Neuronal stem cell (in vitro differentiated cells): ENCODE data around the gene APBB2.
"Not testable (repeated sequence)": the region's sequence is repeated elsewhere in the genome, so short reads cannot be mapped to it uniquely, and the experiment has no call there.

Experiments
- DNase-seq: peaks from one replicate; pipeline ENCODE4 v3.0.0-alpha.2; 2013; ENCODE audit warnings: low spot score
- H2AFZ ChIP-seq: one replicate; pipeline ENCODE4 v1.6.1; 2013; ENCODE audit warnings: mild to moderate bottlenecking, low read length, inconsistent platforms
- H2AK5ac ChIP-seq: 2 replicates; pipeline ENCODE4 v1.6.1; 2013; ENCODE audit warnings: low read depth, mild to moderate bottlenecking, inconsistent platforms, low read length, moderate library complexity, mixed read lengths
- H2BK120ac ChIP-seq: 2 replicates; pipeline ENCODE4 v1.6.1; 2013; ENCODE audit warnings: low read depth, mild to moderate bottlenecking, inconsistent platforms, low read length, moderate library complexity, mixed read lengths
- H2BK12ac ChIP-seq: one replicate; pipeline ENCODE4 v1.6.1; 2013; ENCODE audit warnings: low read length, inconsistent platforms
- H2BK15ac ChIP-seq: 2 replicates; pipeline ENCODE4 v1.6.1; 2013; ENCODE audit warnings: mild to moderate bottlenecking, low read length, inconsistent platforms, mixed read lengths
- H2BK5ac ChIP-seq: one replicate; pipeline ENCODE4 v1.6.1; 2013; ENCODE audit warnings: inconsistent platforms, mild to moderate bottlenecking, low read length, moderate library complexity
- H3K14ac ChIP-seq: one replicate; pipeline ENCODE4 v1.6.1; 2013; ENCODE audit warnings: low read length, inconsistent platforms
- H3K18ac ChIP-seq: 2 replicates; pipeline ENCODE4 v1.6.1; 2013; ENCODE audit warnings: low read length, inconsistent platforms
- H3K23ac ChIP-seq: 2 replicates; pipeline ENCODE4 v1.6.1; 2013; ENCODE audit warnings: low read depth, mild to moderate bottlenecking, mixed read lengths, low read length, inconsistent platforms; ENCODE audit not compliant: poor library complexity
- H3K27ac ChIP-seq: replicated peaks from 3 replicates; pipeline ENCODE4 v1.5.1; 2013; ENCODE audit warnings: low read length, inconsistent platforms
- H3K27me3 ChIP-seq, 3 experiments: 2 replicates each; pipeline ENCODE4 v1.6.1; 2013; ENCODE audit warnings: low read length in 3 of 3, mild to moderate bottlenecking in 2 of 3, inconsistent platforms in 1 of 3, low read depth in 1 of 3, mixed read lengths in 1 of 3, moderate library complexity in 1 of 3; ENCODE audit not compliant: control insufficient read depth in 3 of 3, insufficient read depth in 3 of 3
- H3K36me3 ChIP-seq, 2 donors: replicated peaks in 1 of 2; 2 replicates each; pipeline ENCODE4 v1.6.1; 2013; ENCODE audit warnings: low read length in 2 of 2; ENCODE audit not compliant: control insufficient read depth in 2 of 2, insufficient read depth in 2 of 2
- H3K4ac ChIP-seq: 2 replicates; pipeline ENCODE4 v1.6.1; 2013; ENCODE audit warnings: inconsistent platforms, mild to moderate bottlenecking, low read length, moderate library complexity
- H3K4me1 ChIP-seq, 2 donors: 1 replicate in 1 of 2; 2 replicates in 1 of 2; pipeline ENCODE4 v1.6.1; 2013; ENCODE audit warnings: low read length in 2 of 2, low read depth in 1 of 2; ENCODE audit not compliant: control insufficient read depth in 2 of 2, insufficient read depth in 1 of 2
- H3K4me2 ChIP-seq: one replicate; pipeline ENCODE4 v1.6.1; 2013; ENCODE audit warnings: mild to moderate bottlenecking, low read length, inconsistent platforms; ENCODE audit not compliant: insufficient read depth, poor library complexity, severe bottlenecking
- H3K4me3 ChIP-seq, 2 donors: 2 replicates each; pipeline ENCODE4 v1.5.1; 2013; ENCODE audit warnings: low read length in 2 of 2, mild to moderate bottlenecking in 2 of 2, inconsistent platforms in 1 of 2, moderate library complexity in 1 of 2
- H3K79me1 ChIP-seq: one replicate; pipeline ENCODE4 v1.6.1; 2013; ENCODE audit warnings: low read depth, mild to moderate bottlenecking, inconsistent platforms, low read length, moderate library complexity
- H3K9ac ChIP-seq: one replicate; pipeline ENCODE4 v1.6.1; 2013; ENCODE audit warnings: mild to moderate bottlenecking, low read depth, low read length, inconsistent platforms; ENCODE audit not compliant: poor library complexity
- H3K9me3 ChIP-seq, 2 donors: replicated peaks in 1 of 2; 2 replicates each; pipeline versions ENCODE3 to v1.6.1; 2013; ENCODE audit warnings: low read length in 2 of 2, mild to moderate bottlenecking in 2 of 2, inconsistent platforms in 1 of 2, low read depth in 1 of 2, mixed read lengths in 1 of 2, moderate library complexity in 1 of 2; ENCODE audit not compliant: control insufficient read depth in 2 of 2, insufficient read depth in 1 of 2
- H4K8ac ChIP-seq: one replicate; pipeline ENCODE4 v1.6.1; 2013; ENCODE audit warnings: low read depth, mild to moderate bottlenecking, inconsistent platforms, low read length, moderate library complexity
- H4K91ac ChIP-seq: one replicate; pipeline ENCODE4 v1.6.1; 2013; ENCODE audit warnings: low read length, low read depth, mild to moderate bottlenecking, inconsistent platforms; ENCODE audit not compliant: poor library complexity
- WGBS, 2 donors: extraction: QIAGEN DNeasy Blood & Tissue Kit; methylation state at CpG; one replicate each; pipeline ENCODE4 v1.1.7; 2013; ENCODE audit warnings: missing lambda C conversion rate in 2 of 2, mixed read lengths in 1 of 2; ENCODE audit not compliant: insufficient read length in 2 of 2, insufficient replicate concordance in 1 of 2; ENCODE audit errors: extremely low coverage in 2 of 2; 5-methylcytosine and 5-hydroxymethylcytosine counted together

Gene APBB2

DNA sequence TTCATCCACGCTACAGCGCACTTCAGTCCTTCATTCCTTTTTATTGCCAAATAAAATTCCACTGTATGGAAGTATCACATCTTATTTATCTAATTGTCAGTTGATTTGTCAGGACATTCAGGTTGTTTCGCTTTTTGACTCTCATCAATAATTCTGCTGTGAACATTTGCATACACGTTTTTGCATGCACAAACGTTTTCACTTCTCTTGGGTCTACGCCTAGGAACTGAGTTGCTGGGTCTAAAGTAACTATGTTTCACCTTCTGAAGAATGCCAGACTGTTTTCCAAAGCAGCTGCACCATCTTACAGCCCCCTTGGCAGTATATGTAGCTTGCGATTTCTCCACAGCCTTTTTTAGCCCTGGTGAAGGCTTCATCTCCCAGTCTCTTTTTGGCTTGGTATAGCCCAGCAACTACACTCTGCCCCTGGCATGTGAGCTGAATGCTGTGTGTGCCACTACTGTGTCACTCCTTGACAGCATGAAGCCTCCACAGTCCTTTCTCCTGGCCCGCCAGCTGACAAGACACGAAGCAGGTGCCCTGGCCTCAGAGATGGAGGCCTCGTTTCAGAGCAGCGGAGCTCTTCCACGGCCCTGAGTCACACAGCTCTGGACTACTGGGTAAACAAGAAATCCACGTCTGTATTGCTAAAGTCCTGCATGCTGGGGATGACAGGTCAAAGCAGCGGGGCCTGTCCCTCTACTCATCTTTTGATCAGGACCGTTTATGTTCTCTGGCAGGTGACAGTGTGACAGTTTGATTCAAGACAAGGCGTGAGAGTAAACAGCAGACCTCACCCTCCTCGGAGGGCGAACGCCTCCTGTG is 389.1 kb downstream of the APBB2 start:
- no peaks in the 10 kb centered on the region for H3K9me3 ChIP-seq
- H2AK5ac ChIP-seq = no peak overlapping the region
- H3K36me3 ChIP-seq = peaks cover 49 to 87% of the 10 kb centered on the region in 2 donors
- H2AFZ ChIP-seq = no peak overlapping the region
- H3K4me3 ChIP-seq = no peak overlapping the region
- no peak overlapping the region for H3K14ac ChIP-seq
- no peak overlapping the region for H2BK5ac ChIP-seq
- H3K23ac ChIP-seq = no peak overlapping the region
- no peaks in the 10 kb centered on the region for H3K27me3 ChIP-seq
- H2BK120ac ChIP-seq = no peak overlapping the region
- no peak overlapping the region for H4K8ac ChIP-seq
- no peaks in the 10 kb centered on the region for H3K4me1 ChIP-seq
- no peak overlapping the region for H3K27ac ChIP-seq
- no peak overlapping the region for H2BK12ac ChIP-seq
- no peak overlapping the region for H3K4ac ChIP-seq
- H3K18ac ChIP-seq = no peak overlapping the region
- DNase-seq = no peak
- no peak overlapping the region for H3K4me2 ChIP-seq
- H2BK15ac ChIP-seq = no peak overlapping the region
- H3K9ac ChIP-seq = no peak overlapping the region
- no peak overlapping the region for H4K91ac ChIP-seq
- WGBS, 2 donors = no CpG with 5 or more reads among the region's 19 CpGs
- peaks cover 2% of the 10 kb centered on the region for H3K79me1 ChIP-seq

GRCh38 chr4:40822420-40823166 is 391.7 kb downstream of the APBB2 start:
- H4K91ac ChIP-seq = no peak overlapping the region
- no peak overlapping the region for H3K4ac ChIP-seq
- no peak overlapping the region for H3K9ac ChIP-seq
- H3K79me1 ChIP-seq = peaks cover 2% of the 10 kb centered on the region
- no peaks in the 10 kb centered on the region for H3K4me1 ChIP-seq
- no peak overlapping the region for H3K23ac ChIP-seq
- peaks cover 46 to 84% of the 10 kb centered on the region in 2 donors for H3K36me3 ChIP-seq
- H4K8ac ChIP-seq = no peak overlapping the region
- WGBS, 2 donors = no CpG with 5 or more reads among the region's 8 CpGs
- no peak for DNase-seq
- no peak overlapping the region for H2BK5ac ChIP-seq
- no peaks in the 10 kb centered on the region for H3K9me3 ChIP-seq
- H3K27ac ChIP-seq = no peak overlapping the region
- no peak overlapping the region for H2BK120ac ChIP-seq
- H3K18ac ChIP-seq = no peak overlapping the region
- no peak overlapping the region for H3K4me3 ChIP-seq
- H2BK15ac ChIP-seq = no peak overlapping the region
- H3K27me3 ChIP-seq = no peaks in the 10 kb centered on the region
- H2AFZ ChIP-seq = no peak overlapping the region
- H2AK5ac ChIP-seq = no peak overlapping the region
- H3K4me2 ChIP-seq = no peak overlapping the region
- no peak overlapping the region for H2BK12ac ChIP-seq
- no peak overlapping the region for H3K14ac ChIP-seq

GRCh38 chr4:40820101-40820500 is 394.2 kb downstream of the APBB2 start:
- no peak overlapping the region for H2BK120ac ChIP-seq
- no peak overlapping the region for H4K91ac ChIP-seq
- H2BK12ac ChIP-seq = no peak overlapping the region
- no peak overlapping the region for H2AK5ac ChIP-seq
- no peaks in the 10 kb centered on the region for H3K4me1 ChIP-seq
- no peaks in the 10 kb centered on the region for H3K9me3 ChIP-seq
- no peak overlapping the region for H3K4ac ChIP-seq
- H3K4me2 ChIP-seq = no peak overlapping the region
- H2BK5ac ChIP-seq = no peak overlapping the region
- H3K14ac ChIP-seq = no peak overlapping the region
- H3K79me1 ChIP-seq = no peaks in the 10 kb centered on the region
- WGBS, 2 donors = no CpG with 5 or more reads among the region's 11 CpGs
- DNase-seq = no peak
- H3K27me3 ChIP-seq = no peaks in the 10 kb centered on the region
- H3K4me3 ChIP-seq = no peak overlapping the region
- no peak overlapping the region for H3K18ac ChIP-seq
- no peak overlapping the region for H3K9ac ChIP-seq
- H3K23ac ChIP-seq = no peak overlapping the region
- no peak overlapping the region for H2BK15ac ChIP-seq
- H3K36me3 ChIP-seq = peaks cover 38 to 84% of the 10 kb centered on the region in 2 donors
- no peak overlapping the region for H4K8ac ChIP-seq
- no peak overlapping the region for H3K27ac ChIP-seq
- H2AFZ ChIP-seq = no peak overlapping the region

DNA sequence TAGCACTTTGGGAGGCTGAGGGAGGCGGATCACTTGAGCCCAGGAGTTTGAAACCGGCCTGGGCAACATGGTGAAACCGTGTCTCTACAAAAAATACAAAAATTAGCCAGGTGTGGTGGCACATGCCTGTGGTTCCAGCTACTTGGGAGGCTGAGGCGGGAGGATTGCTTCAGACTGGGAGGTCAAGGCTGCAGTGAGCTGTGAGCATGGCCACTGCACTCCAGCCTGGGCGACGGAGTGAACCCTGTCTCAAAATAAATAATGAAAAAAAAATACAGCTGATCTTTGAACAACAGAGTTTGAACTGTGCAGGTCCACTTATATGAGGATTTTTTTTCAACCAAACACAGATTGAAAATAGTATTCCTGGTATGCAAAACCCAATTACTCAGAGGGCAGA is 397.2 kb downstream of the APBB2 start:
- WGBS, 2 donors = no CpG with 5 or more reads among the region's 6 CpGs
- peaks cover 34 to 90% of the 10 kb centered on the region in 2 donors for H3K36me3 ChIP-seq
- H2AFZ ChIP-seq = not testable (repeated sequence)

More for the DNA sequence above, 397.2 kb downstream of the APBB2 start:
- not testable (repeated sequence) for H4K8ac ChIP-seq, H2BK120ac ChIP-seq, H2BK12ac ChIP-seq, H2BK15ac ChIP-seq, H3K4me3 ChIP-seq, H4K91ac ChIP-seq, DNase-seq, H3K27ac ChIP-seq, H3K4ac ChIP-seq, H3K27me3 ChIP-seq, H3K4me1 ChIP-seq, H2BK5ac ChIP-seq, H3K79me1 ChIP-seq, H2AK5ac ChIP-seq, H3K23ac ChIP-seq, H3K18ac ChIP-seq, H3K4me2 ChIP-seq, H3K9ac ChIP-seq, H3K9me3 ChIP-seq, H3K14ac ChIP-seq
